GM21526 (cell line): Measurements from ENCODE around the gene FAM241A.
"Not testable (repeated sequence)": the region's sequence is repeated elsewhere in the genome, so short reads cannot be mapped to it uniquely, and the experiment has no call there.

ENCODE experiments used
- ATAC-seq: cut with Tn5 transposase; IDR thresholded peaks from one replicate; pipeline ENCODE4 v1.9.1; 2021; ENCODE audit warnings: moderate library complexity; ENCODE audit not compliant: unreplicated experiment, low FRiP score

Gene FAM241A

GRCh38 chr4:112208137-112209095 is 63.2 kb downstream of the FAM241A start:
- ATAC-seq = not testable (repeated sequence)

- no peak for ATAC-seq
Measured at GRCh38 chr4:112210777-112211176, 65.5 kb downstream of the FAM241A start.

- ATAC-seq = peak; percentile 75
Measured at GRCh38 chr4:112213091-112213490, 67.8 kb downstream of the FAM241A start.

- no peak for ATAC-seq
Measured at GRCh38 chr4:112213856-112214255, 68.6 kb downstream of the FAM241A start.

- ATAC-seq = no peak
Measured at GRCh38 chr4:112214390-112215264, 69.4 kb downstream of the FAM241A start.

- ATAC-seq = no peak
Measured at GRCh38 chr4:112219826-112220366, 74.6 kb downstream of the FAM241A start.

GRCh38 chr4:112222219-112222955 is 77.1 kb downstream of the FAM241A start:
- no peak for ATAC-seq

GRCh38 chr4:112225157-112225556 is 79.9 kb downstream of the FAM241A start:
- ATAC-seq = no peak

GRCh38 chr4:112230879-112231778 is 85.9 kb downstream of the FAM241A start:
- ATAC-seq = peak; percentile 86

- peak; percentile 72 for ATAC-seq
Measured at GRCh38 chr4:112231779-112232713, 86.8 kb downstream of the FAM241A start, which contains the start of gene AP1AR. TSS of gene AP1AR (plus strand) at chr4:112231787. CDS start at chr4:112232092, 305 bp downstream.

GRCh38 chr4:112234952-112235609 is 89.8 kb downstream of the FAM241A start:
- ATAC-seq = no peak

GRCh38 chr4:112236040-112236439 is 90.8 kb downstream of the FAM241A start:
- no peak for ATAC-seq

- ATAC-seq = no peak
Measured at GRCh38 chr4:112238833-112239232, 93.6 kb downstream of the FAM241A start.
